ENCODE results near the gene ALDH2. TPM values are rescaled to one million over a fixed set of nuclear protein-coding genes. Genes with fewer than 3 reads are reported as not detected.

Gene ALDH2
- total and polyA plus RNA-seq, 2 of the 8 experiments (the other 6 are each of a cell fraction or from before 2014, with no cell fraction given) = 25.4 to 43.8 TPM

DNA sequence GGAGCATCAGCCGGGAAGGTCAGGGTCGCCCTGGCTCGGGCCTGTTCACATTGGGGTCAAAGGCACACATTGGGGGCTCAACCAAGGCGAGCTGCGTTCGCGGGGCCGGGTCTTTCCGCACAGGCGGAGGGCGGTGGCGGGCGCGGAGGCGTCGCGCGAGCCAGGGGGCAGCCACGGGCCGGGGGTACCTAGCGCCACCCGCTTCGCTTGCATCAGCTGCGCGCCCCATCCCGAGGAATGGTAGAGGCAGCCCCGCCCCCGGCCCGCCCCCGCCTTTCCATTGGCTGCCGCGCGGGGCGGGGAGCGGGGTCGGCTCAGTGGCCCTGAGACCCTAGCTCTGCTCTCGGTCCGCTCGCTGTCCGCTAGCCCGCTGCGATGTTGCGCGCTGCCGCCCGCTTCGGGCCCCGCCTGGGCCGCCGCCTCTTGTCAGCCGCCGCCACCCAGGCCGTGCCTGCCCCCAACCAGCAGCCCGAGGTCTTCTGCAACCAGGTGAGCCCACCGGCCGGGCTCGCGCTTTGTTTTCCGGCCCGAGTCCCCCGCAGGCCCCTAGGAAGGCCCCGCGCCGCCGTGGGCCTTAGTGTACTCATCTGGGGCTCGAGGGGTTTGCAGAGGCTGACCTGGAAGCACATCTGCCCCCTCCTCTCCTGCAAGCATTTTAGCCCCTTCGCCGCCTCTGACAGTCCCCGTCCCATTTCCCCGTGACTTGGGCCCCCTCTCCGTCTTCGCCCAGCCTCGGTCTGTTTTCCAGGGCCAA is at the start of gene ALDH2 (continued):
- TF ChIP-seq, protein P1, sequence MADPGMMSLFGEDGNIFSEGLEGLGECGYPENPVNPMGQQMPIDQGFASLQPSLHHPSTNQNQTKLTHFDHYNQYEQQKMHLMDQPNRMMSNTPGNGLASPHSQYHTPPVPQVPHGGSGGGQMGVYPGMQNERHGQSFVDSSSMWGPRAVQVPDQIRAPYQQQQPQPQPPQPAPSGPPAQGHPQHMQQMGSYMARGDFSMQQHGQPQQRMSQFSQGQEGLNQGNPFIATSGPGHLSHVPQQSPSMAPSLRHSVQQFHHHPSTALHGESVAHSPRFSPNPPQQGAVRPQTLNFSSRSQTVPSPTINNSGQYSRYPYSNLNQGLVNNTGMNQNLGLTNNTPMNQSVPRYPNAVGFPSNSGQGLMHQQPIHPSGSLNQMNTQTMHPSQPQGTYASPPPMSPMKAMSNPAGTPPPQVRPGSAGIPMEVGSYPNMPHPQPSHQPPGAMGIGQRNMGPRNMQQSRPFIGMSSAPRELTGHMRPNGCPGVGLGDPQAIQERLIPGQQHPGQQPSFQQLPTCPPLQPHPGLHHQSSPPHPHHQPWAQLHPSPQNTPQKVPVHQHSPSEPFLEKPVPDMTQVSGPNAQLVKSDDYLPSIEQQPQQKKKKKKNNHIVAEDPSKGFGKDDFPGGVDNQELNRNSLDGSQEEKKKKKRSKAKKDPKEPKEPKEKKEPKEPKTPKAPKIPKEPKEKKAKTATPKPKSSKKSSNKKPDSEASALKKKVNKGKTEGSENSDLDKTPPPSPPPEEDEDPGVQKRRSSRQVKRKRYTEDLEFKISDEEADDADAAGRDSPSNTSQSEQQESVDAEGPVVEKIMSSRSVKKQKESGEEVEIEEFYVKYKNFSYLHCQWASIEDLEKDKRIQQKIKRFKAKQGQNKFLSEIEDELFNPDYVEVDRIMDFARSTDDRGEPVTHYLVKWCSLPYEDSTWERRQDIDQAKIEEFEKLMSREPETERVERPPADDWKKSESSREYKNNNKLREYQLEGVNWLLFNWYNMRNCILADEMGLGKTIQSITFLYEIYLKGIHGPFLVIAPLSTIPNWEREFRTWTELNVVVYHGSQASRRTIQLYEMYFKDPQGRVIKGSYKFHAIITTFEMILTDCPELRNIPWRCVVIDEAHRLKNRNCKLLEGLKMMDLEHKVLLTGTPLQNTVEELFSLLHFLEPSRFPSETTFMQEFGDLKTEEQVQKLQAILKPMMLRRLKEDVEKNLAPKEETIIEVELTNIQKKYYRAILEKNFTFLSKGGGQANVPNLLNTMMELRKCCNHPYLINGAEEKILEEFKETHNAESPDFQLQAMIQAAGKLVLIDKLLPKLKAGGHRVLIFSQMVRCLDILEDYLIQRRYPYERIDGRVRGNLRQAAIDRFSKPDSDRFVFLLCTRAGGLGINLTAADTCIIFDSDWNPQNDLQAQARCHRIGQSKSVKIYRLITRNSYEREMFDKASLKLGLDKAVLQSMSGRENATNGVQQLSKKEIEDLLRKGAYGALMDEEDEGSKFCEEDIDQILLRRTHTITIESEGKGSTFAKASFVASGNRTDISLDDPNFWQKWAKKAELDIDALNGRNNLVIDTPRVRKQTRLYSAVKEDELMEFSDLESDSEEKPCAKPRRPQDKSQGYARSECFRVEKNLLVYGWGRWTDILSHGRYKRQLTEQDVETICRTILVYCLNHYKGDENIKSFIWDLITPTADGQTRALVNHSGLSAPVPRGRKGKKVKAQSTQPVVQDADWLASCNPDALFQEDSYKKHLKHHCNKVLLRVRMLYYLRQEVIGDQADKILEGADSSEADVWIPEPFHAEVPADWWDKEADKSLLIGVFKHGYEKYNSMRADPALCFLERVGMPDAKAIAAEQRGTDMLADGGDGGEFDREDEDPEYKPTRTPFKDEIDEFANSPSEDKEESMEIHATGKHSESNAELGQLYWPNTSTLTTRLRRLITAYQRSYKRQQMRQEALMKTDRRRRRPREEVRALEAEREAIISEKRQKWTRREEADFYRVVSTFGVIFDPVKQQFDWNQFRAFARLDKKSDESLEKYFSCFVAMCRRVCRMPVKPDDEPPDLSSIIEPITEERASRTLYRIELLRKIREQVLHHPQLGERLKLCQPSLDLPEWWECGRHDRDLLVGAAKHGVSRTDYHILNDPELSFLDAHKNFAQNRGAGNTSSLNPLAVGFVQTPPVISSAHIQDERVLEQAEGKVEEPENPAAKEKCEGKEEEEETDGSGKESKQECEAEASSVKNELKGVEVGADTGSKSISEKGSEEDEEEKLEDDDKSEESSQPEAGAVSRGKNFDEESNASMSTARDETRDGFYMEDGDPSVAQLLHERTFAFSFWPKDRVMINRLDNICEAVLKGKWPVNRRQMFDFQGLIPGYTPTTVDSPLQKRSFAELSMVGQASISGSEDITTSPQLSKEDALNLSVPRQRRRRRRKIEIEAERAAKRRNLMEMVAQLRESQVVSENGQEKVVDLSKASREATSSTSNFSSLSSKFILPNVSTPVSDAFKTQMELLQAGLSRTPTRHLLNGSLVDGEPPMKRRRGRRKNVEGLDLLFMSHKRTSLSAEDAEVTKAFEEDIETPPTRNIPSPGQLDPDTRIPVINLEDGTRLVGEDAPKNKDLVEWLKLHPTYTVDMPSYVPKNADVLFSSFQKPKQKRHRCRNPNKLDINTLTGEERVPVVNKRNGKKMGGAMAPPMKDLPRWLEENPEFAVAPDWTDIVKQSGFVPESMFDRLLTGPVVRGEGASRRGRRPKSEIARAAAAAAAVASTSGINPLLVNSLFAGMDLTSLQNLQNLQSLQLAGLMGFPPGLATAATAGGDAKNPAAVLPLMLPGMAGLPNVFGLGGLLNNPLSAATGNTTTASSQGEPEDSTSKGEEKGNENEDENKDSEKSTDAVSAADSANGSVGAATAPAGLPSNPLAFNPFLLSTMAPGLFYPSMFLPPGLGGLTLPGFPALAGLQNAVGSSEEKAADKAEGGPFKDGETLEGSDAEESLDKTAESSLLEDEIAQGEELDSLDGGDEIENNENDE (IDR thresholded peaks at IDR 0.05; ENCODE audit: insufficient replicate concordance, low read length) = no peak
- no peak for TF ChIP-seq CBX5 (IDR thresholded peaks at IDR 0.05; ENCODE audit: low read depth, low read length)
- peak; percentile 78; the same call in 1 of the 2 replicates for TF ChIP-seq RBBP5 (IDR thresholded peaks at IDR 0.05; ENCODE audit: borderline replicate concordance, low read depth, low read length)
- TF ChIP-seq CHD1 (IDR thresholded peaks at IDR 0.05; ENCODE audit: low read depth, low read length) = no peak
- no peak for TF ChIP-seq RXRA (IDR thresholded peaks at IDR 0.05; ENCODE audit: insufficient read depth, low read depth, low read length)
- TF ChIP-seq CTBP2 (IDR thresholded peaks at IDR 0.05; ENCODE audit: borderline replicate concordance, insufficient read depth, insufficient read length, low read length) = no peak
- TF ChIP-seq BACH1 (IDR thresholded peaks at IDR 0.05; ENCODE audit: low read length) = no peak
- no peak for TF ChIP-seq SP4 (IDR thresholded peaks at IDR 0.05; ENCODE audit: low read length)
- no peak for TF ChIP-seq NANOG (IDR thresholded peaks at IDR 0.05; ENCODE audit: insufficient read depth, low read depth, low read length, poor library complexity, severe bottlenecking)
- no peak for TF ChIP-seq RFX5 (IDR thresholded peaks at IDR 0.05; ENCODE audit: borderline replicate concordance, low read depth, low read length)
